ENCODE measurements around the gene SHD.
A peak's percentile ranks its signal among the peaks of the same experiment; 100 is the strongest.
"Not testable (repeated sequence)": the region's sequence is repeated elsewhere in the genome, so short reads cannot be mapped to it uniquely, and the experiment has no call there.

Gene SHD

GRCh38 chr19:4278419-4279266 lies at the start of gene SHD:
Gene SHD (plus strand): TSS chr19:4279266. CDS start chr19:4280064, 798 bp downstream.
- H3K4me3 Mint-ChIP-seq: peak within 1 kb of the TSS; percentile 63
- peaks cover 55% of the 10 kb centered on the region for H3K27me3 Mint-ChIP-seq
- no peak within 1 kb of the TSS for H3K27ac Mint-ChIP-seq
- no peaks in the 10 kb centered on the region for H3K9me3 Mint-ChIP-seq
- no peaks in the 10 kb centered on the region for H3K36me3 Mint-ChIP-seq
- no peak for ATAC-seq
- H3K4me1 Mint-ChIP-seq: peaks cover 6% of the 10 kb centered on the region

- not testable (repeated sequence) for H3K27ac Mint-ChIP-seq, H3K4me3 Mint-ChIP-seq, H3K27me3 Mint-ChIP-seq, ATAC-seq, H3K9me3 Mint-ChIP-seq
- H3K36me3 Mint-ChIP-seq: peaks cover 27% of the 10 kb centered on the region
- peaks cover 17% of the 10 kb centered on the region for H3K4me1 Mint-ChIP-seq
These were observed 48.8 kb upstream of the SHD start for GRCh38 chr19:4230237-4230636.

GRCh38 chr19:4231521-4231920 lies 47.5 kb upstream of the SHD start:
- peaks cover 12% of the 10 kb centered on the region for H3K4me1 Mint-ChIP-seq
- not testable (repeated sequence) for ATAC-seq, H3K4me3 Mint-ChIP-seq, H3K27me3 Mint-ChIP-seq, H3K9me3 Mint-ChIP-seq, H3K27ac Mint-ChIP-seq
- peaks cover 28% of the 10 kb centered on the region for H3K36me3 Mint-ChIP-seq

- not testable (repeated sequence) for H3K27ac Mint-ChIP-seq
These were observed 46.9 kb upstream of the SHD start for GRCh38 chr19:4232139-4232538.

GRCh38 chr19:4232614-4233281 lies 46.3 kb upstream of the SHD start:
- ATAC-seq: no peak
- Mint-ChIP-seq H3K4me1 (peaks cover 9% of the 10 kb centered on the region), H3K27ac (no peak overlapping the region), H3K4me3 (no peak overlapping the region), H3K27me3 (no peaks in the 10 kb centered on the region), H3K36me3 (peaks cover 35% of the 10 kb centered on the region), H3K9me3 (no peaks in the 10 kb centered on the region)

More at GRCh38 chr19:4232139-4232538, 46.9 kb upstream of the SHD start:
- ATAC-seq, H3K4me3 Mint-ChIP-seq, H3K4me1 Mint-ChIP-seq, H3K27me3 Mint-ChIP-seq, H3K9me3 Mint-ChIP-seq: not testable (repeated sequence)
- peaks cover 33% of the 10 kb centered on the region for H3K36me3 Mint-ChIP-seq

- peaks cover 9% of the 10 kb centered on the region for H3K4me1 Mint-ChIP-seq
- peak overlapping the region; percentile 8 for H3K27ac Mint-ChIP-seq
- no peaks in the 10 kb centered on the region for H3K9me3 Mint-ChIP-seq
- H3K27me3 Mint-ChIP-seq: no peaks in the 10 kb centered on the region
- no peak for ATAC-seq
- H3K36me3 Mint-ChIP-seq: peaks cover 42% of the 10 kb centered on the region
- H3K4me3 Mint-ChIP-seq: no peak overlapping the region
These were observed 45.7 kb upstream of the SHD start for GRCh38 chr19:4233282-4233853.

- no peaks in the 10 kb centered on the region for H3K9me3 Mint-ChIP-seq
- peaks cover 9% of the 10 kb centered on the region for H3K4me1 Mint-ChIP-seq
- H3K27ac Mint-ChIP-seq: no peak overlapping the region
- peaks cover 48% of the 10 kb centered on the region for H3K36me3 Mint-ChIP-seq
- no peak for ATAC-seq
- no peak overlapping the region for H3K4me3 Mint-ChIP-seq
- H3K27me3 Mint-ChIP-seq: no peaks in the 10 kb centered on the region
These were observed 44.8 kb upstream of the SHD start for GRCh38 chr19:4234142-4234861.

GRCh38 chr19:4234862-4235201 lies 44.2 kb upstream of the SHD start:
- Mint-ChIP-seq H3K36me3 (peaks cover 48% of the 10 kb centered on the region), H3K9me3 (no peaks in the 10 kb centered on the region), H3K27ac (no peak overlapping the region), H3K4me3 (no peak overlapping the region), H3K27me3 (no peaks in the 10 kb centered on the region), H3K4me1 (peaks cover 9% of the 10 kb centered on the region)
- no peak for ATAC-seq

- Mint-ChIP-seq H3K4me1 (peaks cover 20% of the 10 kb centered on the region), H3K36me3 (peaks cover 56% of the 10 kb centered on the region)
- H3K27ac Mint-ChIP-seq, H3K27me3 Mint-ChIP-seq, H3K4me3 Mint-ChIP-seq, H3K9me3 Mint-ChIP-seq, ATAC-seq: not testable (repeated sequence)
These were observed 41.6 kb upstream of the SHD start for GRCh38 chr19:4237510-4237909.

- H3K27ac Mint-ChIP-seq: no peak overlapping the region
- H3K4me3 Mint-ChIP-seq: no peak overlapping the region
- peaks cover 54% of the 10 kb centered on the region for H3K36me3 Mint-ChIP-seq
- H3K9me3 Mint-ChIP-seq: peaks cover 3% of the 10 kb centered on the region
- ATAC-seq: no peak
- peaks cover 14% of the 10 kb centered on the region for H3K4me1 Mint-ChIP-seq
- no peaks in the 10 kb centered on the region for H3K27me3 Mint-ChIP-seq
These were observed 40.2 kb upstream of the SHD start for GRCh38 chr19:4238831-4239230.

GRCh38 chr19:4241824-4242430 lies 37.1 kb upstream of the SHD start:
- H3K36me3 Mint-ChIP-seq: peaks cover 32% of the 10 kb centered on the region
- no peak overlapping the region for H3K4me3 Mint-ChIP-seq
- H3K27ac Mint-ChIP-seq: peak overlapping the region; percentile 72
- ATAC-seq: no peak
- peaks cover 3% of the 10 kb centered on the region for H3K9me3 Mint-ChIP-seq
- H3K4me1 Mint-ChIP-seq: peaks cover 13% of the 10 kb centered on the region
- no peaks in the 10 kb centered on the region for H3K27me3 Mint-ChIP-seq

GRCh38 chr19:4245938-4246337 lies 33.1 kb upstream of the SHD start:
- not testable (repeated sequence) for H3K27me3 Mint-ChIP-seq, ATAC-seq, H3K9me3 Mint-ChIP-seq
- Mint-ChIP-seq H3K4me3 (peak overlapping the region; percentile 12), H3K27ac (peak overlapping the region; percentile 99), H3K36me3 (peaks cover 36% of the 10 kb centered on the region), H3K4me1 (peaks cover 36% of the 10 kb centered on the region)

- peaks cover under 1% of the 10 kb centered on the region for H3K9me3 Mint-ChIP-seq
- peak; percentile 97 for ATAC-seq
- peaks cover 30% of the 10 kb centered on the region for H3K4me1 Mint-ChIP-seq
- peaks cover 35% of the 10 kb centered on the region for H3K36me3 Mint-ChIP-seq
- peak within 1 kb of the TSS; percentile 99 for H3K27ac Mint-ChIP-seq
- no peaks in the 10 kb centered on the region for H3K27me3 Mint-ChIP-seq
- H3K4me3 Mint-ChIP-seq: peak within 1 kb of the TSS; percentile 93
These were observed 32.1 kb upstream of the SHD start, which contains the start of gene YJU2 for GRCh38 chr19:4246767-4247593. Gene YJU2 (plus strand): TSS chr19:4247080. CDS start chr19:4247147, 67 bp downstream.

GRCh38 chr19:4256563-4256962 lies 22.5 kb upstream of the SHD start:
- H3K27me3 Mint-ChIP-seq: no peaks in the 10 kb centered on the region
- no peak for ATAC-seq
- H3K9me3 Mint-ChIP-seq: no peaks in the 10 kb centered on the region
- no peak overlapping the region for H3K27ac Mint-ChIP-seq
- H3K4me1 Mint-ChIP-seq: peaks cover 7% of the 10 kb centered on the region
- no peak overlapping the region for H3K4me3 Mint-ChIP-seq
- peaks cover 67% of the 10 kb centered on the region for H3K36me3 Mint-ChIP-seq
